EL (cell line): Measurements from ENCODE around the gene KIF22.
A peak's percentile ranks its signal among the peaks of the same experiment; 100 is the strongest.
"Not testable (repeated sequence)": the region's sequence is repeated elsewhere in the genome, so short reads cannot be mapped to it uniquely, and the experiment has no call there.

Experiments used
- DNase-seq: peaks from one replicate; pipeline ENCODE4 v3.0.0-alpha.2; 2016

Gene KIF22

DNA sequence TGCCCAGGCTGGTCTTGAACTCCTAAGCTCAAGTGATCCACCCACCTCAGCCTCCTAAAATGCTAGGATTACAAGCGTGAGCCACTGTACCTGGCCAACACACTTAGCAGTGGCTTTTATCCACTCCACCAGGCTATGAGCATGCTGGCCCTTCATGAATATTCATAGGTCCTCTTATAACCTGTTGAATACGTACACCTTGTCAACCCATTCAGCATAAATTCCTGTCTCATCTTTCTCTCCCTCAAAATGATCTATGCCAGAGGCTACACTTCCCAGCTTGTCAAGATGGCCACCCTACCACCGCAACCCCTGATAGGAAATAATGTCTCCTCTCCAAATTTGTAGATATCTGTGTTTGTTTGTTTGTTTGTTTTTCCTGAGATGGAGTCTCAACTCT, 23.5 kb upstream of the KIF22 start:
- DNase-seq, result no peak

DNA sequence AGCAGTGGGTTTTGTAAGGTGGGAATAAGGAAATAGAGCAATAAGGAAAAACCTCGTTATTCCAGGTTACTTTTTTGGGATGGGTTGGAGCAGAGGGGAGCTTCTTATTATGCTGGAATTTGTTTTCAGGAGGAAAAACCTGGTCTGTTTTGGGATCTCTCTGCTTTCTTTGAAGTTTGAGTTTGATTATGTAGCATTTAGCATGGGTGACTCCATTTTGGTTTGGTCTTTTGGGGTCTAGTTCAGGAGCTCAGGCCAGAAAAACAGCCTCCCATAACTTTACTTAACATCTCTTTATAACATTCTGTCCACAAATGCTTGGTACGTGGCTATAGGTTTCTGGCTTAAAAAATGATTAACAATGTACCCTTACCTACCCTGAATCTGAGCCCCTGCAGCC, 21.0 kb upstream of the KIF22 start:
- no peak for DNase-seq

DNA sequence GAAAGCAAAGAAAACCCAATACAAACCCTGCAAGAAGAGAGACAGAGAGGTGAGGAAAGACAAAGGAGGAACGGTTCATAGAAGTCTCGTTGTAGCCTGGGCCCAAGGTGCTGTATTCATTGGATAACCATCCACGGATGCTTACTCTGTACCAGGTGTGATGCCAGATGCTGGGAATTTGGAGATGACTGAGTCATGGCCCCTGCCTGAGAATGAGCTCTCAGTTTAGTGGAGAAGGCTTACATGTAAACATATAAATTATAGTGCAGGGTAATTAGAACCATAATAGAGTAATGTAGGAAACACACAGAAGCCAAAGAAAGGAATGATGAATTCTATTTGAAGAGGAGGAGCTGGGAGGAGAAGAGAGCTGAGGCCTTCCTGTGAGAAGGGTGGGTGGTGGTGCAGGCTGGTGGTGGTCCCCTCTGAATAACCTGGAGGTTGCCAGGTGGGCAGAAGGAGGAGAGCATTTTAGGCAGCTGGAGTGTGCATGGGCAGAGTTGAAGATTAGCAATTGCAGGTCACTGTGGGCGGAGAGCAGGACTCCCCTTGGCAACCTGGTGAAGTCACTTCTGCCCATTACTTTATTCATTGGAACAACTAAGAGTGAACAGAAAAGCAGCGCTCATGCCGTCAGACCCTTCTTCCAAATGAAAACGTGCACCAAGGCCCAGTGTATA, 20.2 kb upstream of the KIF22 start:
- no peak for DNase-seq

DNA sequence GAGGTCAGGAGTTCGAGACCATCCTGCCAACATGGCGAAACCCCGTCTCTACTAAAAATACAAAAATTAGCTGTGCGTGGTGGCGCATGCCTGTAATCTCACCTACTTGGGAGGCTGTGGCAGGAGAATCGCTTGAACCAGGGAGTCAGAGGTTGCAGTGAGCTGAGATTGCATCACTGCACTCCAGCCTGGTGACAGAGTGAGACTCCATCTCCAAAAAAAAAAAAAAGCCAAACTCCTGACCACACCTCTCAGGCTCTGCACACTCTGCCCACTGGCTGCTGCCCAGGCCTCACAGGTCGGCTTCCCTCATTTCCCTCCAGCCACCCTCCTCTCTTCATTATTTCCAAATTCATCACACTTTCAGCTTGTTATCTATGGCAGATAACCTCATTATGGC, 18.2 kb upstream of the KIF22 start:
- not testable (repeated sequence) for DNase-seq

DNA sequence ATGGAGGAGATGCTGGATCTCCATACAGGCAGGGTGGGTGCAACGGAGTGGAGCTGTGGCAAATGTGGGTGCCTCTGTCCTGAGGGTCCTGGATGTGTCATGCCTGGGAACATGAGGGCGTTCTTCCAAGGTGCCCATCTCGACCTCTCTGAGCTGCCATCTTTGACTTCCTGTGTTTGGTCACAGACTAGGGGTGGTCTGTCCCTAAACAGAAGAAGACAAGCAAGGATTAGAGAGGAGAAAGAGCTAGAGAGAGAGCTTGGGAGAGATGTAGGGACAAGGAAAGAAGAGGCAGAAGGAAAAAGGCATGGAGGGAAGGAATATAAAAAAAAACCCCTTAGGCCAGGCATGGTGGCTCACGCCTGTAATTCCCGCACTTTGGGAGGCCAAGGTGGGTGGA, 15.8 kb upstream of the KIF22 start:
- no peak for DNase-seq

DNA sequence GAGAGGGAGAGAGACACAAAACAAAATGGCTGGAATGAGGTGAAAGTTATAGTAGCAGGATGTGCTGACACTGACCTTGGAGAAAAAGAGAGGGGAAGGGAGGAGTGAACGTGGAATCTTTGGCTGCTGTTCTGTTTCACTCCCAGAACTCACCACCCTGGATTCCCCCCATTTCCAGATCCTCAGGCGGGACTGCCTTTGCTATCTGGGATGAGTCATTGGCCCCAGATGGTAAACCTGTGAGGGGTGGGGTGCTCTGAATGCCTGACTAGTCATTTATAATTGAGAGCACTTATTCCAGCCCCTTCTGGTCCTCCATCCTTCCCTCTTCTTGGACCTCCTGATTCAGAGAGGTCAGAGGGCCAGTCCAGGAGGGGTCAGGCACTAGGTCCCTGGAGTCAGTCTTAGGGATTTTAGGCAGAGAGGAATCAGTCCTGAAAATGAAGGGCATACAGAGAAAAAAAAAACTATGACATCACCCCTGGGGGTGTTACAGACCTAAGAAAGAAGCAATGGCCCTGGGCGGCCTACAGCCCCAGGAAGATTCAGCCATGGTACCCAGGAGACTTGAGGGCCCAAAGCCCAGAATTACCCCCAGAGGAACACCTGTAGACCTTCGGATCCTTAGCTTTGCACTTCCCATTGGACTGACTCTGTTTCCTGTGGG, 14.7 kb upstream of the KIF22 start:
- DNase-seq, result peak; percentile 76

DNA sequence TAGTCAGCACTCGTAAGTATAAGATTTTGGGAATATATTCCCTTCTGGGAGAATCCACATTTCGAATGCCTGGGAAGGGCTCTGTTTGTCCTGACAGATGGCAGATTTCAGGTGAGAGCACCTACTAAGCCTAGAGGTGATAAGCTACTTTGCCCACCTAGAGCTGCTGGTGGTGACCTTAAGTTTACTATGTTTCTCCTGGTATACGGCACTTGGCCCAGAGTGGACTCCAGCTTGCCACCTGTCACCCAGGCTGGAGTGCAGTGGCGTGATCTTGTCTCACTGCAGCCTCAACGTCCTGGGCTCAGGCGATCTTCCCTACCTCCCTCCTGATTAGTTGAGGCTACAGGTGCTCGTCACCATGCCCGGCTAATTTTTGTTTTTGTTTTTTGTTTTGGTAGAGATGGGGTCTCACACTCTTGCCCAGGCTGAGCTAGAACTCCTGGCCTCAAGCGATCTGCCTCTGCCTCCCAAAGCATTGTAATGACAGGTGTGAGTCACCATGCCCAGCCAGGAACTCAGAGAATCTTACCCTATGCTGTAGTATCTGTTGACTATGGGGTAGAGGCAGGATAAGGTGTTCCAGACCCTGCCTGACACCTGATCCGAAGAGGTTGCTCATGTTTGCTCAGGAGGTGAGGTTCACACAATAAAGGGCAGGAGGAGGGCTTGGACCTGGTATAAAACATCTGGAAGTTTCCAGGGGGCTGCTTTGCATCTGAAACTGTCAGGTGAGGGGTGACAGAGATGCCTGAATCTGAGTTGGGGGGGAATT, 12.8 kb upstream of the KIF22 start, which contains the start of gene ZG16:
Gene ZG16, plus strand, starts transcription at position 681 of the 775 bp plus-strand sequence. CDS start 1,011 bp downstream, outside the sequence.
- DNase-seq, result no peak

DNA sequence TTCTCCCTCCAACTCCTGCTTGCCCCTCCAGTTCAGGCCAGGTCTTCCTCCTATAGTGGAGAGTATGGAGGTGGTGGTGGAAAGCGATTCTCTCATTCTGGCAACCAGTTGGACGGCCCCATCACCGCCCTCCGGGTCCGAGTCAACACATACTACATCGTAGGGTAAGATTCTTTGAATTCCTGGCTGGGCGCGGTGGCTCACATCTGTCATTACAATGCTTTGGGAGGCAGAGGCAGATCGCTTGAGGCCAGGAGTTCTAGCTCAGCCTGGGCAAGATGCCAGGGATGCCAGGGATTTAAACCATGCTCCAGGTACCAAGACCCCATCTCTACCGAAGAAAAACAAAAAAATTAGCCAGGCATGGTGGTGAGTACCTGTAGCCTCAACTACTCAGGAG, 11.1 kb upstream of the KIF22 start:
- peak; percentile 68 for DNase-seq

DNA sequence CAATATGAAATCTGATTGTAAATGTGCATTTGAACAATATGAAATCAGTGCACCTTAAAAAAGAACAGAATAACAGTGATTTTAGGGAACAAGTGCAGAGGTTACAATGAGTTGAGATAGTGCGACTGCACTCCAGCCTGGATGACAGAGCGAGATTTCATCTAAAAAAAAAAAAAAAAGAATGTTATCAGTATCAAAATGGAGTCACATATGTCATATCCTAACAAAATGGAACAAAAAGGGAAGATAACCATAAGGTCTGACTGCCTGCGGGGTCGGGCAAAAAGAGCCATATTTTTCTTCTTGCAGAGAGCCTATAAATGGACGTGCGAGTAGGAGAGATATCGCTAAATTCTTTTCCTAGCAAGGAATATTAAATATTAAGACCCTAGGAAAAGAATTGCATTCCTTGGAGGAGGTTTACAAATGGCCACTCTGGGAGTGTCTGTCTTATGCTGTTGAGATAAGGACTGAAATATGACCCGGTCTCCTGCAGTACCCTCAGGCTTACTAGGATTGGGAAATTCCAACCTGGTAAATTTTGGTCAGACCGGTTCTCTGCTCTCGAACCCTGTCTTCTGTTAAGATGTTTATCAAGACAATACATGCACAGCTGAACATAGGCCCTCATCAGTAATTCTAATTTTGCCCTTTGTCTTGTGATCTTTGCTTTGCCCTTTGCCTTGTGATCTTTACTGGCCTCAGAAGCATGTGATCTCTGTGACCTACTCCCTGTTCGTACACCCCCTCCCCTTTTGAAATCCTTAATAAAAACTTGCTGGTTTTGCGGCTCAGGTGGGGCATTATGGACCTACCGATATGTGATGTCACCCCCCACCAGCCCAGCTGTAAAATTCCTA, 7.2 kb upstream of the KIF22 start:
- DNase-seq, result not testable (repeated sequence)

DNA sequence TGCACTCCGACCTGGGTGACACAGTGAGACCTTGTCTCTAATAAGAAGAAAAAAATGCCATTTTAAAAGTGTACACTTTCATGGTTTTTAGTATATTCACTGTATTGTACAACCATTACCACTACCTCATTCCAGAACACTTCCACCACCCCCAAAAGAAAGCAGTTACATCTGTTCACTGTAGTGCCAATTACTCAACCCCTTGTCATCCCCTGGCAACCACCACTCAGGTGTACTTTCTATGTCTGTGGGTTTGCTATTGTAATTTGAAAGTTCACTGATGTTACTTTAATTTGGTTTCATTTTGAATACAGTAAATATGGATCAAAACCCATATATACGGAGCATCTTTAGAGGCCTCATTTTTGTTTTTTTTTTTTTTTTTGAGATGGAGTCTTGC, 6.4 kb upstream of the KIF22 start:
- no peak for DNase-seq

DNA sequence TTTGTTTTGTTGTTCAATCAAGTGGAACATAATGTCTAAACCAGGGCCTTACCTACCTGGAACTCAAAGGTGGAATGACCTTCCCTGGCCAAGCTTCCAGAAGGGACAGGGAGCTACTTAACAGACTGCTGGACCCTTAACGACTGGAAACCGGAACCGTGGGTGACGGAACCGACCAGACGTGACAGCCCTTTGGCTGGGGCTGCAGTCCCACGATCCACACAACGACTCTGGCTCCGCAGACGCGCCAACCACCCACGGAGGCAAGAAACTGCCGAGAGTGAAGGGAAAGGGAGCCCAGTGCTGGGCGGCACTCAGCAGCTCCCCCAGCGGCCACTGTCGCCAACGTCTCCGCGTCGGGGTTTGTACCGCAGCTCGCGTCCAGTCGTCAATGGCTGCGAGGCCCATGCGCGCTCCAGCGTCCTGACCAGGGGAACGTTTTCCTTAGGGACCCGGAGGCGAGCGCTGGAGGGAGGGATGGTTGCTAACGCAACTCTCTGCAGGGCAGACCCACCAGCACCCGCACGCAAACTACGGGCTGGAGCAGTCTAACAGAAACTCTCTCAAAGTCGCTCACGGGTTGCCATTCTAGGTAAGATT, 5.5 kb upstream of the KIF22 start:
- DNase-seq, result peak; percentile 73

DNA sequence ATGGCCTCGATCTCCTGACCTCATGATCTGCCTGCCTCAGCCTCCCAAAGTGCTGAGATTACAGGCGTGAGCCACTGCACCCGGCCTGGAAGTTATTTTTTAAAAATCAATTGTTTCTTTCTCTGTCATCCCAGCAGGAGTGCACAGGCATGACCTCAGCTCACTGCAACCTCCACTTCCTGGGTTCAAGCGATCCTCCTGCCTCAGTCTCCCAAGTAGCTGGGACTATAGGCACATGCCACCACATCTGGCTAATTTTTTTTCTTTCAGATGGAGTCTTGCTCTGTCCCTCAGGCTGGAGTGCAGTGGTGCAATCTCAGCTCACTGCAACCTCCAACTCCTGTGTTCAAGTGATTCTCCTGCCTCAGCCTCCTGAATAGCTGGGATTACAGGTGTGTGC, 3.4 kb upstream of the KIF22 start:
- not testable (repeated sequence) for DNase-seq

DNA sequence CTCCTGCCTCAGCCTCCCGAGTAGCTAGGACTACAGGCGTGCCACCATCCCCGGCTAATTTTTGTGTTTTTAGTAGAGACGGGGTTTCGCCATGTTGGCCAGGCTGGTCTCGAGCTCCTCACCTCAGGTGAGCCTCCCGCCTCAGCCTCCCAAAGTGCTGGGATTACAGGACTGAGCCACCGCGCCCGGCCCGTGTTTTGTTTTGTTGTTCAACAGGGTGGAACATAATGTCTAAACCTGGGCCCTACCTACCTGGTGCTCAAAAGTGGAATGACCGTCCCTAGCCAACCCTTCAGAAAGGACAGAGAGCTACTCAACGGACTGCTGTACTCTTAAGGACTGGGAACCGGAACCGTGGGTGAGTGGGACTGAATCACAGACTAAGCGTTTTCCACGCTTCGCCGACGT, 772 bp upstream of the KIF22 start:
- DNase-seq, result no peak

DNA sequence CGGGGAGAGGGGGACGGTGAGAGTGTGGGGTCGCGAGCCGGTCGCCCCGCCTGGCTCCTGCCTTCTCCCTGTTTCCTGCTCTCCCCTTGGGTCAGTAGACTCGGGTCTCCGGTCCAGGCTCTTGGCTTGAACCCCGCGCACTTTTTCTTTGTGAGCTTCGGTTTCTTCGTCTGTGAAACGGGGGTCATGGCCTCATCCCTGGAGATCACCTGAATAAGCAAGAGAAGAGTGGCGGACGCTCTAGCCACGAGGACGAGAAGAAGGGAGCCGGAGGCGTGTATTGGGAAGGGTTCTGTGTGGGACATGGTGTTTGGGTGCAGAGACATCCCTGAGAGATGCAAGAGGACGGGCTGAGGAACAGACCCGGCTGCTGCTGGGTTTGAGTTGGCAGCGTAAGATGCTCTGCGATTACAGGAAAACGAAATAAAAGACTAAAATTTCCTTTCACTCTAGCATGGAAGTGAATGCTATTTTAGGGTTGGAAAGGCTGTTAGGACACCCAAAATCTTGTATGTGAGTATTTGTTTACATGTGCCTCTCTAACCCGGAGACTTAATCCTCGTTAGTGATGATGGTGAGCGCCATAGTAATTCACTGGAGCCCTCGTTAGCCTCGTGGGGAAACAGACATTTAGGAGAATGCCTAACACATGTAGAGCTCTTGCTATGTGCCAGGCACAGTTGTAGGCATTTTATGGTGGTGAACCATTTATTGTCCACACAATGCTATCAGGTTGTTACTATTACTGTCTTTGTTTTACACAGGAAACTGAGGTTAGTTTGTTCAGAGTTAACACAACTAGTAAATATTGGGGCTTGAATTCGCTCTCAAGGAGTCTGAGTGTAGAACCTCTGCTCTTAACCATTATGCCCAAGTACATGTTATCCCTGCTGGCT, 646 bp downstream of the KIF22 start:
- no peak for DNase-seq

DNA sequence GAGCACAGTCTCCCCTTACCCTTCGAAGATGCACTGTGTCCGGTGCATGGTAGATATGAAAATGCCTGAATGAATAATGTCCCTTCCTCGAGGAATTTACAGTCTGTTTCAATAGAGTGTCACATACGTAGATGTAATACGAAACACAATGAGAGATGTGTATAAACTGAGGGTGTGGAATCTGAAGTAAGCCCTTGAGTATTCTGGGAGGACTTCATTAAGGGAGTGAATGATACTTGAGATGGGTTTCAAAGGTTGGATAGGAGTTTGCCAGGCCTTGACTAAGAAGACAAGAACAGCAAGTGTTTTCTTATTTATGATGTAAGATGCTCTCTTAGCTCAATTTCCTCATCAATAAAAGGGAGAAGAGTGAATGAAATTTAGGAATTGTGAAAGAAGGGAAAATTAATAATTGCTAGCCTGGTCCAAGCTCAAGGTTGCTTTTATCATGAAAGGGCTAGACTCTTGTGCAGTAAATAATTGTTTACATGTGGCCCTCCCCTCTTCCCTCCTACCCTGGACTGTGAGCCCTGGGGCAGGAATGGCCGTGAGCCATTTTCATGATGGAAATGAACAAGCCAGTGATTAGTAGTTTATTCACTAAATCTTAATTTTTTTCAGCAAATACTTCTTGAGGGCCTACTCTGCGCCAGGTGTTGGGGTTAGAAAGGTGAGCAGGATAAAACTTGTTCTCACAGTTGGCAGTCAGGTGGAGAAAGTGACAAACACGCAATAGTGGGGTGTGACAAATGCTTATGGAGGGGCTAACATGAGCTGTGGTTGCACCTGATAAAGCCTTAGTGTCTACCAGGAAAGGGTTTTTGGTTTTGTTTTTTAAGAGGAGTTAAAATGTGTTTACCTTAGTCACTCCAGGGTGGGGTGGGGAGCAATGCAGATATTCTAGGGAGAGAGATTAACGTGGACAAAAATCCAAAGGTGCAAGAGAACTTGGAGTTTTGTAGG, 1.6 kb downstream of the KIF22 start:
- no peak for DNase-seq

DNA sequence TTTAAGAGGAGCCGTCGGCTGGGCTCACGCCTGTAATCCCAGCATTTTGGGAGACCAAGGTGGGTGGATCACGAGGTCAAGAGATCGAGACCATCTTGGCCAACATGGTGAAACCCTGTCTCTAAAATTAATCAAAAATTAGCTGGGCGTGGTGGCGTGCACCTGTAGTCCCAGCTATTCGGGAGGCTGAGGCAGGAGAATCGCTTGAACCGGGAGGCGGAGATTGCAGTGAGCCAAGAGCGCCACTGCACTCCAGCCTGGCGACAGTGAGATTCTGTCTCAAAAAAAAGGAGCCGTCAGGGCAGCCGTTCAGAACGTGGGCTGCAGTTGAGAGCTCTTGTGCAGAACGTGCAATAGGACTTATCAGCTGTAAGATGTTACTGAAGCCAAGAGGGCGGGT, 2.6 kb downstream of the KIF22 start:
- not testable (repeated sequence) for DNase-seq

DNA sequence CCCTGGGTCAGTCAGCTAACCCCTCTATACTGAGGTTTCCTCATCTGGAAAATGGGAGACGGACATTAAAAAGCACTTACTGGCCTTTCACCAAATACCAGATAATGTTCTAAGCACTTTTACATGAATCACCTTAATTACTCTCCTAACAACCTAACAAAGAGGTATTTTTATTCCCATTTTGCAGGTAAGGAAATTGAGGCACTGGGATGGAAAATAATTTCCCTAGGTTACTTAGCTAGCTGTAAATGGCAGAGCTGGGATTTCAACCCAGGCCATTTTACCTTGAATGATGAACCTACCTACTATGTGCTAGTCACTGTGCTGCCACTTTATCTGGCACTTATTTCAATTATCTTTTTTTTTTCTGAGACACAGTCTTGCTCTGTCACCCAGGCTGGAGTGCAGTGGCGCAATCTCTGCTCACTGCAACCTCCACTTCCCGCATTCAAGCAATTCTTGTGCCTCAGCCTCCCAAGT, 3.7 kb downstream of the KIF22 start:
- DNase-seq, result no peak

DNA sequence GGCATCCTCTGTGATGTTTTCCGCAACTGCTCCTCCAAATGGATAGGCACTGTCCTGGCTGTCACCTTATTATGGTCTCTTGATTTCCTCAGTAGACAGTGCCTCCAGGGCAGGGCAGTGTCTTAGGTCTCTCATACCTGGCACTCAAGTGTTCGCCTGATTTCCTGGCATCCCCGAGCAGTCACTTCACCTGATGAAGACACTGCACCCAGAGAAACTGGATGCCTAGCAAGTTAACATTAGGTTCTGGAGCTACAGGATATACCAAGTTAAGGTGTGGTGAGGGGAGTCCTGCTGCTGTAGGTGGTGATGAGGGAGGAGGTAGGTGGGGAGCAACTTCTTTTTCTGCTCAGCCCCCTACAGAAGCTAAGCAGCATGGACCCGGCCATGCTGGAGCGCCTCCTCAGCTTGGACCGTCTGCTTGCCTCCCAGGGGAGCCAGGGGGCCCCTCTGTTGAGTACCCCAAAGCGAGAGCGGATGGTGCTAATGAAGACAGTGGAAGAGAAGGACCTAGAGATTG, 11.9 kb downstream of the KIF22 start:
- DNase-seq, result no peak

DNA sequence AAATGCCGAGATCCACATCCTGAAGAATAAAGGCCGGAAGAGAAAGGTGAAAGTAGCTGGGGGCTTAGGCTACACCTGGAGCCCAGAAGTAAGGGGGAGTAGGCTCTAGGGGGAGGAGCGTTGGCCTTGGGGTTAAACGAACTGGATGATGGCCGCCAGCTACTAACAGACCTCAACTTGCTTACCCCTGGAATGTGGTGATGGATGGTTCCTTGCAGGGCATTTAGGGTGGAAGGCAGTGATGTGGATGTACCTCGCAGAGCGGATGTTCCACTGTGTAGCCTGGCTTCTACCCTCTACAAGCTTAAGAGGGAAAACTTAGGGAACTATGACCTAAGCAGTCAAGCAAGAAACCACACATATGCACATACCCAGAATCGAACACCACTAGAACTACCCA, 13.5 kb downstream of the KIF22 start:
- DNase-seq, result no peak
